Hepatocyte (in vitro differentiated cells): ENCODE results near the gene RNF224.

ENCODE experiments used
- EZH2phosphoT487 ChIP-seq: fragments of 200-600 bp; sonication (generic); IDR thresholded peaks from one replicate; pipeline ENCODE4 v1.6.1; 2018; ENCODE audit warnings: antibody characterized with exemption, mild to moderate bottlenecking, low read depth, moderate library complexity; ENCODE audit not compliant: unreplicated experiment, severe bottlenecking
- TF ChIP-seq, protein P1 (sequence below): fragments of 200-600 bp; sonication (generic); IDR thresholded peaks from 2 replicates; pipeline ENCODE4 v1.5.1; 2016; ENCODE audit warnings: antibody characterized with exemption, mild to moderate bottlenecking; ENCODE audit not compliant: poor library complexity

DNA sequence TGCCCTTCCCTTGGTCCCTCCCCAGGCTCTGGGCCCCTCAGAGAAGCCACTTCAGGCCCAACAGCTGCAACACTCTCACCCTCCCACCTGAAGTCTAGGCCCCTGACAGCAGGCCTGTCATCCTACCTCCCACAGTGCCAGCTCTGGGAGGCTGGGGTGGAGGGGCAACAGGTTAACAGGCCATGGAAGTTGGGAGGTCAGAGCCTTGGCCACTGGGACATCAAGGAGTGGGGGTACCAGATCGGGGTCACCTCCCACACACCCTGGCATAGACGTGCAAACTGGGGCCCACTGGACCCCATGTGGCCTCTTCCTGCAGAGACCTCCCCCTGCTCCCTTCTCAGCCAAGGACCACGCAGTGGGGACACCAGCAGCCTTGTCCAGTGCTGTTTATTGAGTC lies 36.1 kb upstream of the RNF224 start:
- TF ChIP-seq EZH2phosphoT487: no peak
- TF ChIP-seq, protein P1, sequence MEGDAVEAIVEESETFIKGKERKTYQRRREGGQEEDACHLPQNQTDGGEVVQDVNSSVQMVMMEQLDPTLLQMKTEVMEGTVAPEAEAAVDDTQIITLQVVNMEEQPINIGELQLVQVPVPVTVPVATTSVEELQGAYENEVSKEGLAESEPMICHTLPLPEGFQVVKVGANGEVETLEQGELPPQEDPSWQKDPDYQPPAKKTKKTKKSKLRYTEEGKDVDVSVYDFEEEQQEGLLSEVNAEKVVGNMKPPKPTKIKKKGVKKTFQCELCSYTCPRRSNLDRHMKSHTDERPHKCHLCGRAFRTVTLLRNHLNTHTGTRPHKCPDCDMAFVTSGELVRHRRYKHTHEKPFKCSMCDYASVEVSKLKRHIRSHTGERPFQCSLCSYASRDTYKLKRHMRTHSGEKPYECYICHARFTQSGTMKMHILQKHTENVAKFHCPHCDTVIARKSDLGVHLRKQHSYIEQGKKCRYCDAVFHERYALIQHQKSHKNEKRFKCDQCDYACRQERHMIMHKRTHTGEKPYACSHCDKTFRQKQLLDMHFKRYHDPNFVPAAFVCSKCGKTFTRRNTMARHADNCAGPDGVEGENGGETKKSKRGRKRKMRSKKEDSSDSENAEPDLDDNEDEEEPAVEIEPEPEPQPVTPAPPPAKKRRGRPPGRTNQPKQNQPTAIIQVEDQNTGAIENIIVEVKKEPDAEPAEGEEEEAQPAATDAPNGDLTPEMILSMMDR: no peak
